Astrocyte (in vitro differentiated cells and primary cell): Measurements from ENCODE around the gene RPS14. TPM values are rescaled to one million over a fixed set of nuclear protein-coding genes. Genes with fewer than 3 reads are reported as not detected.

Experiments used
- DNase-seq: peaks from one replicate; pipeline ENCODE4 v3.0.0-alpha.2; 2010; ENCODE audit warnings: low read depth
- FAIRE-seq: peaks from 2 replicates; lab custom pipeline; 2011; peaks lifted over from hg19 to GRCh38; lab: Jason Lieb, UNC
- H2AFZ ChIP-seq: 2 replicates; pipeline ENCODE4 v1.6.0; 2012; ENCODE audit warnings: low read depth, low read length, inconsistent platforms
- H3K27ac ChIP-seq: 2 replicates; pipeline ENCODE4 v1.5.1; 2011; ENCODE audit warnings: low read depth, low read length, inconsistent platforms
- H3K27me3 ChIP-seq: 2 replicates; pipeline ENCODE4 v1.6.0; 2011; ENCODE audit warnings: low read length, inconsistent platforms; ENCODE audit not compliant: insufficient read depth
- H3K36me3 ChIP-seq: 2 replicates; pipeline ENCODE4 v1.5.1; 2011; ENCODE audit warnings: low read length, inconsistent platforms; ENCODE audit not compliant: insufficient read depth
- H3K4me1 ChIP-seq: 2 replicates; pipeline ENCODE4 v1.5.1; 2011; ENCODE audit warnings: low read length, inconsistent platforms; ENCODE audit not compliant: insufficient read depth
- H3K4me2 ChIP-seq: 2 replicates; pipeline ENCODE4 v1.6.0; 2012; ENCODE audit warnings: low read length, inconsistent platforms
- H3K4me3 ChIP-seq: 2 replicates; pipeline ENCODE4 v1.5.1; 2011; ENCODE audit warnings: low read depth, mild to moderate bottlenecking, low read length, inconsistent platforms; ENCODE audit not compliant: insufficient read depth
- H3K79me2 ChIP-seq: 2 replicates; pipeline ENCODE4 v1.6.0; 2012; ENCODE audit warnings: mild to moderate bottlenecking, low read length, inconsistent platforms; ENCODE audit not compliant: insufficient read depth
- H3K9ac ChIP-seq: 2 replicates; pipeline ENCODE4 v1.6.0; 2012; ENCODE audit warnings: mild to moderate bottlenecking, low read length, inconsistent platforms
- H3K9me3 ChIP-seq: 2 replicates; pipeline ENCODE4 v1.5.1; 2012; ENCODE audit warnings: low read depth, mild to moderate bottlenecking, low read length, inconsistent platforms; ENCODE audit not compliant: insufficient read depth
- H4K20me1 ChIP-seq: 2 replicates; pipeline ENCODE4 v1.6.0; 2012; ENCODE audit warnings: low read length, inconsistent platforms; ENCODE audit not compliant: insufficient read depth
- H3K27ac Mint-ChIP-seq: one replicate; pipeline ENCODE4 v1.8.0; 2021; ENCODE audit warnings: mild to moderate bottlenecking, mixed read lengths; ENCODE audit not compliant: unreplicated experiment
- H3K27me3 Mint-ChIP-seq: one replicate; pipeline ENCODE4 v1.8.0; 2021; ENCODE audit warnings: low read depth, mixed read lengths; ENCODE audit not compliant: unreplicated experiment
- H3K36me3 Mint-ChIP-seq: one replicate; pipeline ENCODE4 v1.8.0; 2021; ENCODE audit warnings: low read depth, mixed read lengths; ENCODE audit not compliant: unreplicated experiment
- H3K4me1 Mint-ChIP-seq: one replicate; pipeline ENCODE4 v1.8.0; 2021; ENCODE audit warnings: low read depth, mixed read lengths; ENCODE audit not compliant: unreplicated experiment
- H3K4me3 Mint-ChIP-seq: one replicate; pipeline ENCODE4 v1.8.0; 2021; ENCODE audit warnings: mild to moderate bottlenecking, moderate library complexity, mixed read lengths; ENCODE audit not compliant: unreplicated experiment
- H3K9me3 Mint-ChIP-seq: one replicate; pipeline ENCODE4 v1.8.0; 2021; ENCODE audit warnings: mild to moderate bottlenecking, mixed read lengths; ENCODE audit not compliant: unreplicated experiment
- EZH2 ChIP-seq: IDR thresholded peaks from 2 replicates; pipeline ENCODE4 v1.6.1; 2012; ENCODE audit warnings: mild to moderate bottlenecking, low read length, inconsistent platforms; ENCODE audit not compliant: insufficient read depth
- total RNA-seq: library from RNA; stranded (reverse); gene quantifications from 2 replicates; pipeline ENCODE4 v1.2.1, GENCODE V29; 2021
- TF ChIP-seq, protein P1 (sequence below): IDR thresholded peaks from 2 replicates; pipeline ENCODE4 v1.5.1; 2011; ENCODE audit warnings: low read depth, mild to moderate bottlenecking, inconsistent platforms, low read length, moderate library complexity; ENCODE audit not compliant: insufficient read depth

The RPS14 gene
- total RNA-seq, 1 donor from 2014 or later = 2,054 TPM

DNA sequence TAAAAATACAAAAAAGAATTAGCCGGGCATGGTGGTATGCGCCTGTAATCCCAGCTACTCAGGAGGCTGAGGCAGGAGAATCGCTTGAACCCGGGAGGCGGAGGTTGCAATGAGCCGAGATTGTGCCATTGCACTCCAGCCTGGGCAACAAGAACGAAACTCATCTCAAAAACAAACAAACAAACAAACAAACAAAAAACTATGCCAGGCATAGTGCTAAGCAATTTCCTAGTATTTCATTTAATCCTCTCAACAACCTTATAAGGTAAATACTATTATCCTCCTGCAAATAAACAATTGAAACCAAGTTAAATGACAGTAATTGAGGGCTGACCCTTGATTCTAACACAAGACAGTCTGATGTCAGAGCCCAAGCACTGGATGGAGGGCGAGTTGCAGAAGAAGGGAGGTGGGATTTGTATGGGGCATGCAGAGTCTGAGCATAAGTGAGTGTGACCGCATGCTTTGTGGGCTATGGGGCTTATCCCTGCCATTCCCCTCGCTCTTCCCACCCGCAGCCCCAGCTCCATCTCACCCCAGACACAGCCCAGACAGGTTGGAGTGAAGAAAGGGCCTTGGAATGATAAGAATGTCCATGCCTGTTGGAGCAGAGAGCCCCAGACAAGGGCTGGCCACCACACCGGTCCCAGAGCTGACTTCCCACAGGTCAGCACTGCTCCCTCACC, 24.3 kb upstream of the RPS14 start:
- H3K4me1 ChIP-seq = peaks cover 48% of the 10 kb centered on the region
- no peak overlapping the region for H2AFZ ChIP-seq
- H3K27ac ChIP-seq = peak overlapping the region; percentile 96
- FAIRE-seq = peak; percentile 66
- H3K36me3 ChIP-seq = no peaks in the 10 kb centered on the region
- no peak for TF ChIP-seq EZH2
- TF ChIP-seq, protein P1, sequence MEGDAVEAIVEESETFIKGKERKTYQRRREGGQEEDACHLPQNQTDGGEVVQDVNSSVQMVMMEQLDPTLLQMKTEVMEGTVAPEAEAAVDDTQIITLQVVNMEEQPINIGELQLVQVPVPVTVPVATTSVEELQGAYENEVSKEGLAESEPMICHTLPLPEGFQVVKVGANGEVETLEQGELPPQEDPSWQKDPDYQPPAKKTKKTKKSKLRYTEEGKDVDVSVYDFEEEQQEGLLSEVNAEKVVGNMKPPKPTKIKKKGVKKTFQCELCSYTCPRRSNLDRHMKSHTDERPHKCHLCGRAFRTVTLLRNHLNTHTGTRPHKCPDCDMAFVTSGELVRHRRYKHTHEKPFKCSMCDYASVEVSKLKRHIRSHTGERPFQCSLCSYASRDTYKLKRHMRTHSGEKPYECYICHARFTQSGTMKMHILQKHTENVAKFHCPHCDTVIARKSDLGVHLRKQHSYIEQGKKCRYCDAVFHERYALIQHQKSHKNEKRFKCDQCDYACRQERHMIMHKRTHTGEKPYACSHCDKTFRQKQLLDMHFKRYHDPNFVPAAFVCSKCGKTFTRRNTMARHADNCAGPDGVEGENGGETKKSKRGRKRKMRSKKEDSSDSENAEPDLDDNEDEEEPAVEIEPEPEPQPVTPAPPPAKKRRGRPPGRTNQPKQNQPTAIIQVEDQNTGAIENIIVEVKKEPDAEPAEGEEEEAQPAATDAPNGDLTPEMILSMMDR = no peak
- H3K36me3 Mint-ChIP-seq = no peaks in the 10 kb centered on the region
- peak overlapping the region; percentile 87 for H3K9ac ChIP-seq
- H3K27me3 Mint-ChIP-seq = no peaks in the 10 kb centered on the region
- H3K4me1 Mint-ChIP-seq = peaks cover 52% of the 10 kb centered on the region
- no peaks in the 10 kb centered on the region for H3K27me3 ChIP-seq
- no peaks in the 10 kb centered on the region for H4K20me1 ChIP-seq
- DNase-seq = peak; percentile 96
- H3K4me3 Mint-ChIP-seq = peak overlapping the region; percentile 66
- no peaks in the 10 kb centered on the region for H3K9me3 ChIP-seq
- H3K79me2 ChIP-seq = no peaks in the 10 kb centered on the region
- H3K9me3 Mint-ChIP-seq = no peaks in the 10 kb centered on the region
- H3K4me2 ChIP-seq = peak overlapping the region; percentile 78
- H3K4me3 ChIP-seq = no peak overlapping the region
- peak overlapping the region; percentile 100 for H3K27ac Mint-ChIP-seq

DNA sequence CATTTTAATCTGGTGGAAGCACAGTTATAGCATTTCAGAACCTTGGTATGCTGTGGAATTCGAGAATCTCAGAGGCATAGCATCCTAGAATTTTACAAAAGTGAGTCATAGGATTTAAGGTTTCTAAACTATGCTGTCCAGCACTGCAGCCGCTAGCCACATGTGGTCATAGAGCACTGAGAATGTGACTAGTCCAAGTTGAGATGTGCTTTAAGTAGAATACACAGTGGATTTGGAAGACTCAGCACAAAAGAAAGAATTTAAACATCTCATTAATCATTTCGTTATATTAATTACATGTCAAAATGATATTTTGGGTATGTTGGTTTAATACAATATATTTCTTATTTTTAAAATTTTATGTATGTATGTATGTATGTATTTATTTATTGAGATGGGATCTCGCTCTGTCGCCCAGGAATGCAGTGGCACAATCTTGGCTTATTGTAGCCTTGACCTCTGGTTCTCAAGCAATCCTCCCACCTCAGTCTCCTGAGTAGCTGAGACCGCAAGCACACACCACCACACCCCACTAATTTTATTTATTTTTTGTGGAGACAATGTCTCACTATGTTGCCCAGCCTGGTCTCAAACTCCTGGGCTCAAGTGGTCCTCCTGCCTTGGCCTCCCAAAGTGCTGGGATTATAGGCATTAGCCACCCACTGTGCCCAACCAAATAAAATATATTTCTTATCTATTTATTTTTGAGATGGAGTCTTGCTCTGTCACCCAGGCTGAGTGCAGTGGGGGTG, 20.4 kb upstream of the RPS14 start:
- no peak for TF ChIP-seq EZH2
- TF ChIP-seq, protein P1 = no peak
- no peak overlapping the region for H2AFZ ChIP-seq
- H3K27ac Mint-ChIP-seq = peak overlapping the region; percentile 89

More for the DNA sequence above, 20.4 kb upstream of the RPS14 start:
- Histone ChIP-seq H3K27me3 (no peaks in the 10 kb centered on the region), H3K9me3 (no peaks in the 10 kb centered on the region), H3K4me2 (peak overlapping the region; percentile 11), H3K79me2 (no peaks in the 10 kb centered on the region), H3K4me3 (no peak overlapping the region), H3K4me1 (peaks cover 36% of the 10 kb centered on the region), H4K20me1 (no peaks in the 10 kb centered on the region), H3K36me3 (no peaks in the 10 kb centered on the region), H3K9ac (no peak overlapping the region), H3K27ac (peak overlapping the region; percentile 77)
- no peaks in the 10 kb centered on the region for H3K27me3 Mint-ChIP-seq
- H3K4me3 Mint-ChIP-seq = peak overlapping the region; percentile 20
- no peaks in the 10 kb centered on the region for H3K9me3 Mint-ChIP-seq
- no peaks in the 10 kb centered on the region for H3K36me3 Mint-ChIP-seq
- FAIRE-seq (peak; percentile 84), DNase-seq (peak; percentile 99)
- peaks cover 33% of the 10 kb centered on the region for H3K4me1 Mint-ChIP-seq
